SK-N-SH treated with all-trans-retinoic acid at 6 μM for 48 hours (cell line): ENCODE results near the gene CACNA2D3.

Experiments used
- ATAC-seq: fragments of 200-7000 bp; cut with Tn5 transposase; 3 replicates; pipeline ENCODE4 v1.9.1; 2020; ENCODE audit warnings: mild to moderate bottlenecking, moderate library complexity
- ARNTL ChIP-seq: fragments of 450-650 bp; formaldehyde crosslinking; IDR thresholded peaks from 2 replicates; pipeline ENCODE4 v1.5.0; 2020; ENCODE audit warnings: low read depth, mild to moderate bottlenecking, moderate library complexity, borderline replicate concordance
- BACH2 ChIP-seq: fragments of 250-450 bp; sonication (Bioruptor Pico); IDR thresholded peaks from 2 replicates; pipeline ENCODE4 v1.9.0; 2021; ENCODE audit warnings: mild to moderate bottlenecking, borderline replicate concordance
- CSRNP3 ChIP-seq: fragments of 250-450 bp; sonication (Bioruptor Pico); IDR thresholded peaks from 2 replicates; pipeline ENCODE4 v1.5.1; 2021; ENCODE audit warnings: mild to moderate bottlenecking, moderate library complexity
- GLIS3 ChIP-seq: fragments of 250-450 bp; sonication (Bioruptor Pico); IDR thresholded peaks from 2 replicates; pipeline ENCODE4 v1.5.0; 2020; ENCODE audit warnings: mild to moderate bottlenecking, moderate library complexity
- ISL1 ChIP-seq: fragments of 250-450 bp; sonication (Bioruptor Pico); IDR thresholded peaks from 2 replicates; pipeline ENCODE4 v2.1.2; 2022; ENCODE audit warnings: mild to moderate bottlenecking, moderate library complexity
- OSR1 ChIP-seq: fragments of 250-450 bp; sonication (Bioruptor Pico); IDR thresholded peaks from 2 replicates; pipeline ENCODE4 v1.8.0; 2022; ENCODE audit warnings: moderate library complexity, mild to moderate bottlenecking, inconsistent platforms
- PATZ1 ChIP-seq: fragments of 250-450 bp; sonication (Bioruptor Pico); IDR thresholded peaks from 2 replicates; pipeline ENCODE4 v1.8.0; 2020; ENCODE audit warnings: mild to moderate bottlenecking, moderate library complexity, borderline replicate concordance
- POU6F1 ChIP-seq: fragments of 250-450 bp; sonication (Bioruptor Pico); IDR thresholded peaks from 2 replicates; pipeline ENCODE4 v1.8.0; 2021; ENCODE audit warnings: low read depth, mild to moderate bottlenecking, moderate library complexity, borderline replicate concordance
- PPARA ChIP-seq: fragments of 250-450 bp; sonication (Bioruptor Pico); IDR thresholded peaks from 2 replicates; pipeline ENCODE4 v1.5.0; 2020; ENCODE audit warnings: mild to moderate bottlenecking, borderline replicate concordance
- SNAI2 ChIP-seq: fragments of 250-450 bp; sonication (Bioruptor Pico); IDR thresholded peaks from 2 replicates; pipeline ENCODE4 v1.5.0; 2020; ENCODE audit warnings: mild to moderate bottlenecking, moderate library complexity
- TCF4 ChIP-seq: fragments of 250-450 bp; sonication (Bioruptor Pico); IDR thresholded peaks from 2 replicates; pipeline ENCODE4 v1.8.0; 2021; ENCODE audit warnings: mild to moderate bottlenecking, moderate library complexity, borderline replicate concordance
- TOX ChIP-seq: fragments of 250-450 bp; sonication (Bioruptor Pico); IDR thresholded peaks from 2 replicates; pipeline ENCODE4 v1.8.0; 2021; ENCODE audit warnings: mild to moderate bottlenecking, moderate library complexity, borderline replicate concordance
- TSHZ2 ChIP-seq: fragments of 250-450 bp; sonication (Bioruptor Pico); IDR thresholded peaks from 2 replicates; pipeline ENCODE4 v1.5.0; 2020; ENCODE audit warnings: mild to moderate bottlenecking, moderate library complexity
- ZC3H10 ChIP-seq: fragments of 250-450 bp; sonication (Bioruptor Pico); IDR thresholded peaks from 2 replicates; pipeline ENCODE4 v1.5.1; 2021; ENCODE audit warnings: mild to moderate bottlenecking, moderate library complexity
- ZFP30 ChIP-seq: fragments of 450-650 bp; formaldehyde crosslinking; IDR thresholded peaks from 2 replicates; pipeline ENCODE4 v1.5.0; 2022; ENCODE audit warnings: mild to moderate bottlenecking, moderate library complexity
- ZNF565 ChIP-seq: fragments of 450-650 bp; formaldehyde crosslinking; conservative IDR thresholded peaks from 2 replicates; pipeline ENCODE4 v1.5.0; 2020; ENCODE audit warnings: low read depth, mild to moderate bottlenecking, moderate library complexity
- ZNF8 ChIP-seq: fragments of 450-650 bp; formaldehyde crosslinking; IDR thresholded peaks from 2 replicates; pipeline ENCODE4 v1.5.0; 2020; ENCODE audit warnings: mild to moderate bottlenecking, moderate library complexity

The CACNA2D3 gene

GRCh38 chr3:54538346-54538745 lies 416.0 kb downstream of the CACNA2D3 start:
- no peak for TF ChIP-seq ZNF8
- no peak for TF ChIP-seq TCF4 (CRISPR knock-in tag)
- no peak for TF ChIP-seq POU6F1 (CRISPR knock-in tag)
- TF ChIP-seq TSHZ2, result no peak
- no peak for TF ChIP-seq PATZ1 (CRISPR knock-in tag)
- TF ChIP-seq ISL1 (CRISPR knock-in tag), result no peak
- no peak for TF ChIP-seq BACH2 (CRISPR knock-in tag)
- no peak for TF ChIP-seq PPARA (CRISPR knock-in tag)
- no peak for TF ChIP-seq ZNF565 (CRISPR knock-in tag)
- no peak for TF ChIP-seq CSRNP3
- TF ChIP-seq OSR1 (CRISPR knock-in tag), result no peak
- no peak for TF ChIP-seq ZC3H10
- no peak for ATAC-seq

GRCh38 chr3:54541369-54541768 lies 419.0 kb downstream of the CACNA2D3 start:
- ATAC-seq, result no peak
- TF ChIP-seq TSHZ2 (no peak), TOX (no peak), ZC3H10 (no peak), SNAI2 (no peak), PATZ1 (CRISPR knock-in tag) (no peak), POU6F1 (CRISPR knock-in tag) (no peak), GLIS3 (CRISPR knock-in tag) (no peak), ISL1 (CRISPR knock-in tag) (no peak), ZFP30 (CRISPR knock-in tag) (no peak), OSR1 (CRISPR knock-in tag) (no peak), ARNTL (CRISPR knock-in tag) (no peak)
